SU-DHL-6 (cell line): ENCODE measurements around the gene RUNX2.
A peak's percentile ranks its signal among the peaks of the same experiment; 100 is the strongest.

Source experiments
- H2AFZ ChIP-seq: fragments of 200-600 bp; sonication (generic); 2 replicates; pipeline ENCODE4 v1.6.1; 2014; ENCODE audit warnings: low read depth, mild to moderate bottlenecking, moderate library complexity, mixed read lengths, antibody characterized with exemption, low read length; ENCODE audit not compliant: severe bottlenecking
- H3F3A ChIP-seq: fragments of 200-600 bp; shearing (Covaris generic); 2 replicates; pipeline ENCODE4 v1.6.0; 2016; ENCODE audit warnings: antibody characterized with exemption, mild to moderate bottlenecking; ENCODE audit not compliant: insufficient read depth
- H3K27ac ChIP-seq: fragments of 200-600 bp; sonication (generic); 2 replicates; pipeline ENCODE4 v1.5.1; 2016; ENCODE audit warnings: low read depth, mild to moderate bottlenecking, low read length, moderate library complexity, mixed read lengths
- H3K27me3 ChIP-seq: fragments of 200-600 bp; sonication (generic), shearing (Covaris generic); 2 replicates; pipeline ENCODE4 v1.6.0; 2014; ENCODE audit warnings: mild to moderate bottlenecking, low read length
- H3K36me3 ChIP-seq: fragments of 200-600 bp; sonication (generic); 2 replicates; pipeline ENCODE4 v1.6.1; 2014; ENCODE audit warnings: mild to moderate bottlenecking, low read length, mixed read lengths
- H3K4me2 ChIP-seq: fragments of 300-600, 200-600 bp; shearing (Covaris generic), sonication (generic); 2 replicates; pipeline ENCODE4 v1.6.0; 2014; ENCODE audit warnings: low read length, low read depth, mild to moderate bottlenecking; ENCODE audit not compliant: poor library complexity, severe bottlenecking
- H3K4me3 ChIP-seq: fragments of 200-600 bp; sonication (generic); 2 replicates; pipeline ENCODE4 v1.5.1; 2014; ENCODE audit warnings: antibody characterized with exemption, low read length, mild to moderate bottlenecking, mixed read lengths; ENCODE audit not compliant: insufficient read depth, poor library complexity, severe bottlenecking
- H3K79me2 ChIP-seq: fragments of 200-600 bp; sonication (generic); 2 replicates; pipeline ENCODE4 v1.6.1; 2014; ENCODE audit warnings: mild to moderate bottlenecking, low read length, moderate library complexity; ENCODE audit not compliant: insufficient read depth
- H3K9ac ChIP-seq: fragments of 200-600 bp; sonication (generic); 2 replicates; pipeline ENCODE4 v1.7.0; 2014; ENCODE audit warnings: mild to moderate bottlenecking, low read length
- H3K9me2 ChIP-seq: fragments of 200-600 bp; sonication (generic); replicated peaks from 2 replicates; pipeline ENCODE4 v1.6.1; 2014; ENCODE audit warnings: low read length; ENCODE audit not compliant: insufficient read depth
- H3K9me3 ChIP-seq: fragments of 200-600 bp; sonication (generic); 2 replicates; pipeline ENCODE4 v1.6.1; 2014; ENCODE audit warnings: low read length, mixed read lengths; ENCODE audit not compliant: insufficient read depth
- H4K20me1 ChIP-seq: fragments of 200-600 bp; sonication (generic); 2 replicates; pipeline ENCODE4 v1.6.1; 2014; ENCODE audit warnings: low read depth, mild to moderate bottlenecking, antibody characterized with exemption, low read length, moderate library complexity, mixed read lengths
- EZH2phosphoT487 ChIP-seq: fragments of 200-600 bp; sonication (generic), shearing (Covaris generic); conservative IDR thresholded peaks from 2 replicates; pipeline ENCODE4 v1.6.1; 2018; ENCODE audit warnings: mild to moderate bottlenecking, antibody characterized with exemption, low read length, moderate library complexity, mixed read lengths
- TF ChIP-seq, protein P1 (sequence below): fragments of 200-600 bp; sonication (generic); IDR thresholded peaks from one replicate; pipeline ENCODE4 v1.5.1; 2017; ENCODE audit warnings: antibody characterized with exemption, mild to moderate bottlenecking, low read length, moderate library complexity; ENCODE audit not compliant: insufficient read depth, poor library complexity, severe bottlenecking

Gene RUNX2

DNA sequence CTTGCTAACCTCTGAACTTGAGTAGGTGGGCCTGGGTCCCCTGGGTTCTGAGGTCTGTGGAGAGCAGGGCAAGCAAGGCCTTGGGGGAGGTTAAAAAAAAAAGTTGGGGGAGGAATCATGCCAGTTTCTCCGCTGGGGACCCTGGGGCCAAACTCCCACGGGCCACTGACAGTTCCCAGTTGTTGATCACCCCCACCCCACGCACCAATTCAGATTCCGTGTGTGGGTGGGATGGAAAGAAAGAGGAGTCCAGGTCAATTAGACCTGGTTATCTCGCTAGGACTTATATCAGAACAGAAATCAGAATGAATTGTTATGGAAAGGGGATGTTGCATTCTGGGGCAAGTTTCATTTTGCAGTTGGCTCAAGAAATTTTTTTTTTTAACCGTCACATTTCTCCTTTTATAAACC lies 96.3 kb downstream of the RUNX2 start:
- H3K27me3 ChIP-seq, result no peaks in the 10 kb centered on the region
- TF ChIP-seq, protein P1, sequence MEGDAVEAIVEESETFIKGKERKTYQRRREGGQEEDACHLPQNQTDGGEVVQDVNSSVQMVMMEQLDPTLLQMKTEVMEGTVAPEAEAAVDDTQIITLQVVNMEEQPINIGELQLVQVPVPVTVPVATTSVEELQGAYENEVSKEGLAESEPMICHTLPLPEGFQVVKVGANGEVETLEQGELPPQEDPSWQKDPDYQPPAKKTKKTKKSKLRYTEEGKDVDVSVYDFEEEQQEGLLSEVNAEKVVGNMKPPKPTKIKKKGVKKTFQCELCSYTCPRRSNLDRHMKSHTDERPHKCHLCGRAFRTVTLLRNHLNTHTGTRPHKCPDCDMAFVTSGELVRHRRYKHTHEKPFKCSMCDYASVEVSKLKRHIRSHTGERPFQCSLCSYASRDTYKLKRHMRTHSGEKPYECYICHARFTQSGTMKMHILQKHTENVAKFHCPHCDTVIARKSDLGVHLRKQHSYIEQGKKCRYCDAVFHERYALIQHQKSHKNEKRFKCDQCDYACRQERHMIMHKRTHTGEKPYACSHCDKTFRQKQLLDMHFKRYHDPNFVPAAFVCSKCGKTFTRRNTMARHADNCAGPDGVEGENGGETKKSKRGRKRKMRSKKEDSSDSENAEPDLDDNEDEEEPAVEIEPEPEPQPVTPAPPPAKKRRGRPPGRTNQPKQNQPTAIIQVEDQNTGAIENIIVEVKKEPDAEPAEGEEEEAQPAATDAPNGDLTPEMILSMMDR, result no peak
- no peak for TF ChIP-seq EZH2phosphoT487
- peaks cover 39% of the 10 kb centered on the region for H3F3A ChIP-seq
- H3K27ac ChIP-seq, result peak overlapping the region; percentile 84
- H3K9me2 ChIP-seq, result no peaks in the 10 kb centered on the region
- H3K4me2 ChIP-seq, result peak overlapping the region; percentile 89
- H2AFZ ChIP-seq, result no peak overlapping the region
- H3K4me3 ChIP-seq, result peak overlapping the region; percentile 60
- H3K79me2 ChIP-seq, result 0 out of 2 replicates have a peak, but pooled peaks cover 4% of the 10 kb centered on the region
- H4K20me1 ChIP-seq, result no peaks in the 10 kb centered on the region
- H3K36me3 ChIP-seq, result no peaks in the 10 kb centered on the region
- no peaks in the 10 kb centered on the region for H3K9me3 ChIP-seq
- peak overlapping the region; percentile 64 for H3K9ac ChIP-seq

DNA sequence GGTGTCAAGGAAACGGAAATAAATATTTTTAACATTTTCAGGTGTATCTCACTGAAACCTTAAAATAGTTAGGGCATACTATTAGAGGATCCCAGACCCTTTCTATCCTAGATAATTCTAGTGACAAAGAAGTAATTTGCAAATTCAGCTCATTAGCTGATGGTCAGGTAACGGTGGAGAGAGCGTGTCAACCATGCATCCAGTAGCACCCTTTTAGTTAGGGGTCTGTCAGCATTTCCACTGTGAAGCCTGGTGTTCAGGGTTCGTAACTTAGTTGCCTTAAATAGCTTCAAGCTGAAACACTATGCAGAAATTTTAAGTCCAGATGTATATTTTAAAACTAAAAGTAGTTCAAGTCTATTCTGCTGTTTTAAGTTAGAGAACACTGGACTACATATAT lies 98.1 kb downstream of the RUNX2 start:
- Histone ChIP-seq H3K4me3 (peak overlapping the region; percentile 13), H3K9me3 (no peaks in the 10 kb centered on the region), H3F3A (peaks cover 39% of the 10 kb centered on the region), H3K9ac (peak overlapping the region; percentile 16; the same call in 1 of the 2 replicates), H4K20me1 (no peaks in the 10 kb centered on the region), H3K27me3 (no peaks in the 10 kb centered on the region), H3K4me2 (peak overlapping the region; percentile 89), H3K36me3 (no peaks in the 10 kb centered on the region), H3K79me2 (0 out of 2 replicates have a peak, but pooled peaks cover 4% of the 10 kb centered on the region), H3K27ac (peak overlapping the region; percentile 84), H2AFZ (no peak overlapping the region), H3K9me2 (no peaks in the 10 kb centered on the region)
- TF ChIP-seq, protein P1, result no peak

DNA sequence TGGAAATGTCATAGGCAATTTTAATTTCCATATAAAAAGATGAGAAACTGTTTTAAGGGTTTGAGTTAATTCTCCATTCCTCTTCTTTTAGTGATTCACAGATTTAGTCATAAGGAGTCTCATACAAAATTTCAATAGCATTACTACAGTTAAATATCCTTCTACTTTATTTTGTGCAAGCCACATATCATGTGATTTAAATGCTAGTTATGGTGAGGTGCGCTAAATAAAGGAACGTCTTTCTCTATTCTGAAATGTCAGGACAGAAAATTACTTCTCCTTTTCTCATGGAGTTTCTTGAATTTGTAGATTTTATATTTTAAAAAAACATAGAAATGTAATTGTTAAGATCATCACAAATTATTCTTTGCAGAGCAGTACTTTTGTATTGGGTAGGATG lies 99.6 kb downstream of the RUNX2 start:
- Histone ChIP-seq H3K36me3 (no peaks in the 10 kb centered on the region), H3K9me2 (no peaks in the 10 kb centered on the region), H3K27ac (peak overlapping the region; percentile 84; the same call in 1 of the 2 replicates), H4K20me1 (no peaks in the 10 kb centered on the region), H2AFZ (no peak overlapping the region), H3F3A (peaks cover 39% of the 10 kb centered on the region), H3K4me3 (no peak overlapping the region), H3K79me2 (0 out of 2 replicates have a peak, but pooled peaks cover 4% of the 10 kb centered on the region), H3K27me3 (no peaks in the 10 kb centered on the region), H3K9me3 (no peaks in the 10 kb centered on the region), H3K9ac (no peak overlapping the region), H3K4me2 (peak overlapping the region; percentile 89)
- TF ChIP-seq, protein P1, result no peak
- no peak for TF ChIP-seq EZH2phosphoT487
